GM21381 (cell line): Measurements from ENCODE around the gene METTL24.

Experiments used
- ATAC-seq: cut with Tn5 transposase; IDR thresholded peaks from one replicate; pipeline ENCODE4 v1.9.1; 2021; ENCODE audit warnings: mild to moderate bottlenecking, moderate library complexity; ENCODE audit not compliant: unreplicated experiment

METTL24 gene

DNA sequence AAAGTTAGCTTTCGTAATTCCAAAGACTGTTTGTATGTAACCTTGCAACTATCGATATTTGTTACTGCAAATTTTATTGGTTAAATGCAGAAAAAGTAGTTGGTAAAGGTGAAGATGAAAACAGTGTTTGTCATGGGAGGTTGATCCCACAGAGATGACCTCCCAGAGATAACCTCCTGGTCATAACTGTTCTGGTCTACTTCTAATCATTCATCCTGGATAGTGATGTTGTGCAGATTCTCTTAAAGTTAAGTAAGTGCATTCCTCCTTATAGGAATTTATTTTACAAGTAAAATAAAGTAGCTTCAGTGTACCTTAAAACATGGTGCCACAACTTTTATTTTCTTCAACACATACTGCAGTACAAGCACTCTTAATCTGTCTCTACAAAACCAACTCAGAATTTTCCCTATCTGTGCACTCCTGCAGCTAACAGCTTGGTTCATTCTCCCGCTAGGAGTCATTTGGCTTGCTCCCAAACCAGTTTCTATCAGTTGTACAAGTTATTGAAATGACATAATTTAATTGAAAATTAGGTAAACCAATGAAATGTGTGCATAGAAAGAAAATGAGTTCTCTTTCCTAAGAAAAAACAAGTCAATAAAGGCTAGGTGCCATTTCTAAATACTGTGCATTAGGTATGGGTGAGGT, 19.2 kb downstream of the METTL24 start:
- ATAC-seq = no peak

DNA sequence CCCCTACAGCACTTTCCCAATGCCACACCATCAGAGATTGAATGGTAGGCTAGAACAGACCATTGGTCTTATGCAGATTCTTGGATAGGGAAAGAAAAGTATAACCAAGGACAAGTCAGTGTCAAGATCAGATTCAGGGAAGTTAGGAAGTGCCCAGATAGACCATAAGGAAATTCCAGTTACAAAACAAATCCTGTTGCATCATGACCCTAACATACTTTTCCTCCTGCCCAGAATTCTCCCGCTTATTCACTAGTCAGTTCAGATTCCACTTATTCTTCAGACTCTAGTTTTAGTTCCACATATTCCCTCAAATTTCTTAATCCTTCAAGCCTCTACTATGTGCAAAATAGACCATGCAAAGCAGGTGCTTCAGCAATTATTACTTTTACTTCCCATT, 20.7 kb downstream of the METTL24 start:
- ATAC-seq = no peak

DNA sequence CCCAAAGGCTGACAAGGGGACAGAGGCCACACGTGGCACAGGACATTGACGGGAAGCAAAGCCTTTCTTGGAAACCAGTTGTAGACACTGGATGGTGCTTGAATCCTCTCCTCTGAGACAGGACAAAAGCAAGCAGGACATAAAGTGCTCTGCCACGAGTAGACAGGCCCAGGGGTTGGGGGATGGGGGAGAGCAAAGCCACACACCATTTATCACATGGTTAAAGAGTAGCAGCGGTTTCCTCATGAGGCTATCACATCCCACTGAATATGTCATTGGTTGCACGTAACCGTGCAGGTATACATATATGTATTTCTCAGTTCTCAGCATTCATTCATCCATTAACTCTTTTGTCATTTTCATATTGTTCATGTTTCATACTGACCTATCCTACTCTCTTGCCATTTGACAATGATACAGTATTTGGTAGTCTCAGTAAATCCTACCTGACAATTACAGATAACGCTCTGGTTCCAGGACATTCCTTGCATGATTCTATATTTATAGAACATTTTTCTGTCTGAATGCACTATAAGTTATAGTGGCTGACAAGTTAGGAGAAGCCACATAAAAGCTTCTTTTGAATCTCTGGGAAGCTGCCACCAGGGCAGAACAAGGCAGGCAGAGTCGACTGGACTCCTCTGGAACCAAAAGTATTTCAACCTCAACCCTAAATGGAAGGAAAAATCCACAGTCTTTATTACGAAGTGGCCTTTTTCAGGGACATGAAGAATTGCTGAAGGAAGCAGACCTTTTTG, 23.5 kb downstream of the METTL24 start:
- no peak for ATAC-seq

DNA sequence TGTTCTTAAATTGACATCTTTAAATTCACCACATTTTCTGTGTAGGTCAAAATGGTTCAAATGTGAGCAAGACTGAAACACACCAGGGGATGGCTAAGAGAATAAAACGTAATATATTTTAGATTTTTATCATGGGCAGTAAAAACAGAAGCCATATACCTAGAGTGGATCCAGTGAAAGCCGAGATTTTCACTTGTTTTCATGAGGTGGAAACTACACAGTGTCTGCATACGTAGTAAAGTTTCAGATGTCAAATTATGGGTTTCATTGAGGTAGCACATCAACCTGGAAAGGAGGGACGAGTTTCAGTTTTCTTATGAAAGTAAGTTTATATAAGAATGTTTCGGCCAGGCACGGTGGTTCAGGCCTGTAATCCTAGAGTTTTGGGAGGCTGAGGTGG, 25.9 kb downstream of the METTL24 start:
- no peak for ATAC-seq

DNA sequence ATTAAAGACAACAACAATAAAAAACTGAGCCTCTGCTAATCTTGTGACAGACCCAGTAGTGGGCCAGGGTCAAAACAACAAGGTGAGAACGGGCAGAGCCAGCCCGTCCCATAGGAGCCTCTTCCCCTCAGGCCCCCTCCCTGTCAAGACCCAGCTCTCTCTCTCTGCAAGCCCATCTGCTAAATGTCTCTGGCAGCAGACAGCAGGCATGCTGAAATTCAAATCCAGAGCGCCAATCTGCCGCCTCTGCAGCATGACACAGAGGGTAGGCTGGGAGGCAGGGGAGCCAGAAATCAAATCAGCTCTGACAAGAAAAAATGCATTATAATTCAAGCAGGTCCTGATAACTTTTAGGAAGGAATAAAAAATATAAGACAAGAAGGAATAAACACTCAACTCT, 26.3 kb downstream of the METTL24 start:
- ATAC-seq = no peak

DNA sequence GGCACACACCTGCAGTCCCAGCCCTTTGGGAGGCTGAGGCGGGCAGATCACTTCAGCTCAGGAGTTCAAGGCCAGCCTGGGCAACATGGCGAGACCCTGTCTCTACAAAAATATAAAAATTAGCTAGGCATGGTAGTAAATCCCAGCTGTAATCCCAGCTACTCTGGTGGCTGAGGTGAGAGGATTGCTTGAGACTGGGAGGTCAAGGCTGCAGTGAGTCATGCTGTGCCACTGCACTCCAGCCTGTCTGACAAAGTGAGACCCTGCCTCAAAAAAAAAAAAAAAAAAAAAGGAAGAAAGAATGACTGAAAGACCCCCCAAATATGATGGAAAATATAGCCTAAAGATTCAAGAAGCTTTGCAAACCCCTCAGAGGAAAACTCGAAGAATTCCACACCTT, 26.8 kb downstream of the METTL24 start:
- no peak for ATAC-seq

DNA sequence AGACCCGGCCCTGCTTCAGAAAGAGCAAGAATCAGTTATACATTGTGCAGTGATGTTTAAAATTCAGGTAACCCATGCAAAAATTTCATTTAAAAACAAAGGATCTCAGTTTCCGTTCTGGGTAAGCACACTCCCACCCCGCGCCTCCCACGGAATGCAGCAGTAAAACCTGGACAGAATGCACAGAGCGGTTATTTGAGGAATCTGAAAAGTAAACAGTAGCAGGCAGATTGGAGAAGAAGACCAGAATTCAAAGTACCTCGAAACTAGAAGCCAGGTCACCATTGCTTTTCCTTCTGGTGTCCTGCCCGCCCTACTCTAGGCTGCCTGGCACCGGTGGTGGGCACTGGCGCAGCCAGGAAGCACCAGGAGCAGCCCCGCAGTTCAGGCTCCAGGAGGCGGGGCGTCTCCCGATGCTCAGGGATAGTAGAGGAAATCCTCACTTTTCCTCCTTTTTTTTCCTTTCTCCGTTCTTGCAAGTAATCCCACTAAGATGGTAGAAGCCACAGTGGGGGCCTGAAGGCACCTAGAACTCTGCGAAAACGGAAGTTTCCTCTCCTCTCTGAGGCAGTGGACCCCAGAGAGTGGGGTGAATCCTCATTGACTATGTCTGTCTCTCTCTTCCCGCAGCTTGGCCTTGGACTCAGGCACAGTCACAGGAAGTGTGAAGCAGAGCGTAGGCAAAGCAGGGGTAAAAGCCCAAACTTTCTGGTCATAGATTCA, 28.3 kb downstream of the METTL24 start:
- no peak for ATAC-seq

DNA sequence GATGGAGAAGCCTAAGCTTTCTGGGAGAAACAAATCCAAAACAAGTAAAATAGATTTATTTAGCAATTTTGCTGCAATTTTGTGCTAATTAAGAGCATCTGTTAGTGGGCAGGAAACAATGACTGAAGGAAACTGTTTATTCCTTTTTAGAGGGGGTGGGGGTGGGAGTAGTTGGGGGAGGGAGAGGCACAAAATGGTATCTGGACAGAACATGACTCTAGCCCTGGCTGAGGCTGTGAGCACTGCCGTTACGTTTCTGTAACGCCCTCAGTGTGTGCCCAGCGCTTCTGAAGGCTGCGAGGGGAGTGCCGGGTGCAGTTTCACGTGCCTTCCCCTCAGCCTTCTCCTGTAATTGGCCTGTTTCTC, 28.8 kb downstream of the METTL24 start:
- ATAC-seq = no peak

DNA sequence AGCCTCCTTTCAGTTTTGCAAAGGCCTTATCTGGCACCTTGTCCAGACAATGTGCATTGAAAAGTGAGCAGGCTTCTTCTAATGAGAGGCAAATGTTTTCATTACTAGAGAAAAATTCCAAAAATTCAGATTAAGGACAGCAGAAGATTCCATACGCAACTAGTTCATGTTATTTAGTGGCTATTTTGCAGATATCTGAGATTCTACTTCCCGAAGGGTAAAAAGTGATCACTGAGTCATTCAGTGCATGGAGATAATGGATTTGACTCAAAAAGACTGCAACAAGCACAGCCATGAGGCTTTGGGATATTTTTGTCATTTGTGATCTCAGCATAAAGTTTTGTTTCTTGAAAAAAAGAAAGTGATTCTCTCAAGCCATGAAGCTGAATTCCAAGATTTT, 29.9 kb downstream of the METTL24 start:
- ATAC-seq = no peak

DNA sequence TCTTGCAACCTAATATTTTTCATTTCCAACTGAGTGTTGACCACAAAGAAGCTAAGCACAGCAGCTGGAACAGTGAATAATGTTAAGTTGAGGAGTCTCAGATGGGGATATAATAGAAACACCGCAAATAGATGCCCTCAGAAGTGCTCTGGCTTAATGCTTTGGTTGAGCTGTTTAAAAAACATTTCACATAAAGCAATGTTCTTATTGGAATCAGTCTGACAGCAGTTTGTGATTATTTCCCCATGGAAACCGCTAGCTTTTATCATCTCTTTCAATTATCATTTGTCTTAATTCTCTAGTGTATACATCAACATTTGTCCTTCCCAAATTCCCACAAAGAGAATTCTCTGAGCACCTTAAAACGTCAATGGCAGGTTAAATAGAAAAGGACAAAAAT, 30.8 kb downstream of the METTL24 start:
- no peak for ATAC-seq

DNA sequence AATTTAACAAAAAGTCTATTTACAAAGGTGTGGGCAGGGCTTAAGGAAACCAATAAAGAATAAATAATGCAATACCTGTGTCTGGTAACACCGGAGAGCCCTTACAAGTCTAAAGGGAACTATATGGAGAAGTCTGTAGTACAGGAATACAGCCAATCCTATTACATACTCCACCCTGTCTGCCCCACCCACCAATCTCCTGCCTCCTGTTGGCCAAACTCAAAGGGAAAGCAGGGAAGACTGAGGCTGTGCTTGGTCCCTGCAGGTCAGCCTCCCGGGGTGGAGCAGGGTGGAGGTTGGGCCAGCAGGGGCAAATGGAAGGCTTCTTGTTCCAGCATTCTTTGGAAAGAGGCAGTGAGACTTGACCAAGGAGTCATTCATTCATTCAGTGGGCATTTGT, 31.5 kb downstream of the METTL24 start:
- no peak for ATAC-seq

DNA sequence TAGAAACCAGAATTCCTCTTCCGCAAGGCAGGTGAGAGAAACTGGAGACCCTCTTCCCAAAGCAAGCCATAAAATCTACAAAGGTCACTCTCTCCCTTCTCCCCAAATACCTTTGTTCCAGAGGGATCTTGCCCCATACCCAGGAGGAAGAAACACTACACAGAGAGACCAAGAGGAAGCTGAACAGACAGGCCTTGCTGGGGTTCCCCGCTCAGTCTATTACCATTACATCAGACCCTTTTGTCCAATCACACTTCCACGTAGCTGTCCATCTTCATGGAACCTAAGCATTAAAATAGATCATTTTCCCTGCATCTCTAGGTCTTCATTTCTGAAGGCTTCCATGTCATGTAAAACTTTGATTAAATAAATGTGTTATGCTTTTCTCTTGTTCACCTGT, 32.1 kb downstream of the METTL24 start:
- no peak for ATAC-seq

DNA sequence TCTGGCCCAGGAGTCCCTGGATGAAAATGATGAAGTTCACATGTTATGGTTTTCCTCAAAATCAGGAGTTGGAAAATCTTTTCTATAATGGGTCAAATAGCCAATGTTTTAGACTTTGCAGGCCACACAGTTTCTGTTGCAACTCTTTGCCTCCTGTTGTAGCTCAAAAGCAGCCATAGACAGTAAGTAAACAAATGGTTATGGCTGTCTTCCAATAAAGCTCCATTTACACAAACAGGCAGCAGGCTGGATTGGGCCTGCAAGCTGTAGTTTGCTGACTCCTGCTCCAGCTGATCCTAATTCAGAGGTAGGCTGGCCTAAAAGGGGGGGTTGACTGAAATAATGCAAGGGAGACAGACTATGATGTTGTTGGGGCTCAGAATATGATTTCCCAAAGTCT, 33.0 kb downstream of the METTL24 start:
- ATAC-seq = no peak

DNA sequence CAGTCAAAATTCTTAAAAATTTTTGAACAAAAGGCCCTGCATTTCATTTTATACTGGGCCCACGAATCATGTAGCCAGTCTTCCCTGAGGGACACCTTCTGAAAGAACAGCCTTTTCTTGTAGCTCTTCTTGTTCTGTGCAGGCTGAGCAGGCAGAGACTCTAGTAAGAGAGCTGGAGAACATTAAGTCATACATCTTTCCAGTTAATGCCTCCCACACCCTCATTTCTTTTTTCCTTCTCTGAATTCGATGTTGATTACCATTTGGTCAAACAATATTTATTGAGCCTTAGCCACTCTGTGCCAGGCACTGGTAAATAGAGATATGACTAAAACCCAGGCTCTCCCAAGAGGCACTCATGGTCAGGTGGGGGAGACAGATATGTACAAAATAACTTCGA, 33.6 kb downstream of the METTL24 start:
- ATAC-seq = no peak

DNA sequence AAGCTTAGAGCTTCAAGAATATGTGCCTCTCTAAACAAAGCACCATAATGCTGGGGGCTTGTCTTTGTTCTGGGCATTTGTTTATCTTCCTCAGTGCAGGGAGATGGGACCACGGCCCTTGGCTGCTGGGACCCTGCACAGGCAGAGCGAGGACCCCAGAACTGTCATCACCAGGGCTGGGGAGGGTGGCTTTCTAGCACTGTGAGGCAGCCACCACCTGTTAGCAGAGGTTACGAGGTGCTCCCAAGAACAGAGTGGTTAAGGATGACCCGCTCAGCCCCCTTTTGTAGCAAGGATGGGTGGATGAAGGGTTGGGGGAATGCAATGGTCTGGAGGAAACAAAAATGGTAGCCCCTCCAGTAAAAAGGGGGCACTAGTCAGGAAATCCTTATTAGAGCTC, 34.9 kb downstream of the METTL24 start:
- ATAC-seq = no peak

DNA sequence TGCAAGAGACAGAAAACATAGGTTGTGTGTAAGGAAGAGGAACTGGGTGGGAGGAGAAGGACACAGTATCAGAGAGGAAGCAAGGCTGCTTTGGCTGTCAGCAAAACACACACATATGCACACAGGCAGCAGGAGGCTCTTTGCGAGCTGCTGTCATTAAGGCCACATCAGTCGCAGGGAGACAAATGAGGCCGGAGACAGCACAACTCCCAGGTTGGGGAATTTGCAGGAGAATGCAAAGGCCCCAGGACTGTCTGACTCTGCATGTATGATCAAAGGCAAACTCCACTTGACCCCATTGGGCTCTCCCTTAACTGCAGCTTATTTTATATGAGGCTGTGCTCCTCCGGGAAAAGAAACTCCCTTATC, 35.3 kb downstream of the METTL24 start:
- ATAC-seq = no peak

DNA sequence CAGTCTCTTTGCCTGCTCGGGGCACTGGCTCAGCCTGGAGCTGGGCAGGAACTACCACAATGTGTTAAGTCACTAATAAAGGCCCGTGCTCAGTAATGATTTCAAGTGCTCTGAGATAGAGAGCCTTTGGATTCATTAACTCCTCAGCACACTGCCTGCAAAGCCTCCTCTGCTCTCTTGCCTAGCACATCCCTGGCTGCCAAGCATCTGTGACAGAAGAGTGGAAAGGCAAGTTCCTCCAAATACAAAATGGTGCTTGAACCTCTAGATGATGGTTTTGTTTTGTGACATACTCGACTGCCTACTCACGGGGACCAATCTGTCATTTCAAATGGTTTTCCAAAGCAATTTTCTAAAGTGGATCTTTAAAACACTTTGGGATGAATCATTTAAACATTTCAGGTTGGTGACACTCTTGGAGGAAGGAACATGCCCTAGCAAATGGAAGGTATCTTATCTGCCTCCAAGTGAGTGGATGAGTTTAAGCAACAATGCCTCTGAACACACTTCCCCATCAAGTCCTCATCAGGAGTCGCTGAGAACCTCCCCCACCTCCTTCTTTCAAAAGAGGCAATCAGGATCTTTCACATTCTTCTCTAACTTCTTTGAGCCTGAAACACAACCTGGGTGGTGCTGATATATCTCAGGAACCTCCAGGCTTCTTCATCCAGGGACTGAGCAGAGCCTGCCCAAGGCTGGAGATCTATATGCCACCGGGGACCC, 35.8 kb downstream of the METTL24 start:
- ATAC-seq = no peak

DNA sequence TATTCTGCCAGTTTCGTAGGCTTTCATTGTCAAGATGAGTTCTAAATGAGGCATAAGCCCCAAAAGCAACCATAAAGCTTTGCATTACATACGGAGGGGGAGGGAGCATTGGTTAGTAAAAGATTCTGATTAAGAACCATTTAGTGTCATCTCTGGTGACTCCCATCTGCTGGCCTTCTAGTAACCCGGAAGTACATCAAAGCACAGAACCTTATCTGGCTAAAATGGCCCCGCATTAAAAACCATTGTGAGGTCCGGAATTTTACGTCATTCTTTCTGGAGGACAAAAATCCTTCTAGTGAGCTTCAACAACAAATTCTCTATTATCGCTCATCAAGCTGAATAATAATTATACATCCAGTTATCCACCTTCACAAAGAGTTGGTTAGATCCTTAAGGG, 37.8 kb downstream of the METTL24 start:
- ATAC-seq = no peak

DNA sequence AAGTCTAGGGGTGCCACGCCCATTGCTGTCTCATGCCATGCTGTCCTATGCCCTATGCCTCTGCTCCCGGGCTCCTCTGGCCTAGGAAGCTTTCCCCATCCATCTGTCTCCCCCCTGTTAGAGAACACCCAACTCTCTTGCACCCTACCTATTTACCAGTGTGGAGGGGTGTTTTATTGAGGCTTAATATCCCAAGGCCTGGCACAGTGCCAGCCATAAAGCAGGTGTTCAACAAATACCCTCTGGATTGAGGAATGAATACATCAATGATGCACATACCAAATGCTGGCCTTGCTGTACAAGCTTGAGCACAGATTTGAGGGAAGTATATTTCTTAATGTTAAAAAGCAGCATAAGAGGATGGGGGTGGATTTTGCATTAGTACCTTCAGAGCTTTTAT, 38.3 kb downstream of the METTL24 start:
- ATAC-seq = no peak

DNA sequence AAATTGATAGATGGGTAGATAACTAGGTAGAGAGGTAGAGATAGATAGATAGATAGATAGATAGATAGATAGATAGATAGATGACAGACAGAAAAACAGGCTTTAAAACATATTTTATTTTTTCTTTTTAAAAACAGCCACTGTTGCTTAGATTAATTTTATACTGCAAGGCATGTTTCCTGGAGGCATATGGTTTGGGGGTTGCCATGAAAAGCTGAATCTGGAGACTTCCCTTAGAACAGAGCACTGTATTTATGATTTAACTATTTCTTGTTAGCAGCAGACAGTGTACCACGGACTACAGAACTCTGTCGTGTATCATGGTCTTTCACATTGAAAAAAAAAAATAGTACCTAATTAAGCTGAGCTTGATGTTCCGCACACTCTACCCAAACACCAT, 38.8 kb downstream of the METTL24 start:
- ATAC-seq = no peak

DNA sequence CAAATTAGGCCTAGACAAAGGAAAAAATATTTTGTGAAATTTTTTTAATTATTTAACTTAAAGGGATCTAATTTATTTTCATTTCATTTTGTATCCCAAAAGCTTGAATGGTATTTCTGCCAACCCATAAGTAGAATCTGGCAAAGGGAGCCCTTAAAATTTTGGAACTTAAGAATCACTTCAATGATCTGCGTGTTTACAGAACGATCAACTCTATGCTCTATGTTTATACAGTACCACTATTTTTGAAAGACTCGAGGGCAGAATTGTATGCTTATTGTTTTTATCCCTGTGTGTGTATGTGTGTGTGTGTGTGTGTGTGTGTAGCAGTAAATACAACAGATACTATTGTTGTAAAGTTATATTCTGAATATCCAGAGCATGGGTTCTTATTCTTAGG, 39.2 kb downstream of the METTL24 start:
- no peak for ATAC-seq

DNA sequence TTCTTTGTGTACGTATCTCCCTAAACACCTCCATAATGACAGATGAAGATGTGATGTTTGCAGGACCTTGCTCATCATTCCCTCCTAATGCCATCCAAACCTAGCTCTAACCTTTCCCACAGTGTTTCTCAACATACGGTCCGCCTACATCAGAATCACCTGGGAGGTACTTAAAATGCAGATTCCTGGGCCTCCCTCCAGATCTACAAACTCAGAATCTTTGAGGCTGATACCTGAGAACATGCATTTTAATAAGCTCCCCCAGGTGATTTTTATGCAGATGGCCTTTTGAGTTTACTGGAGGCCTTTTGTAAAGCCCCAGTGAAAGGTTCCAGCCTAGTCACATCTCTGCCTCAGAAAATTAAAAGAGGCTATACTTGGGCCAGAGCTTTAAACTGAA, 40.5 kb downstream of the METTL24 start:
- no peak for ATAC-seq
